B cell (primary cell): Measurements from ENCODE around the gene SETBP1. TPM values are rescaled to one million over a fixed set of nuclear protein-coding genes. Genes with fewer than 3 reads are reported as not detected.
A peak's percentile ranks its signal among the peaks of the same experiment; 100 is the strongest.

Experiments used
- ATAC-seq: fragments of 200-7000 bp; cut with Tn5 transposase; one replicate; pipeline ENCODE4 v1.10.0; 2021; ENCODE audit warnings: low read depth, mild to moderate bottlenecking, moderate number of reproducible peaks, moderate library complexity
- CTCF ChIA-PET: fragments of 350-600 bp; sonication (Branson Sonifier 250); formaldehyde crosslinking; loops from one replicate; lab custom pipeline; 2021; ENCODE audit warnings: antibody characterized with exemption, inconsistent platforms; lab: Charles Lee
- POLR2A ChIA-PET: fragments of 350-600 bp; sonication (Branson Sonifier 250); formaldehyde crosslinking; loops from one replicate; lab custom pipeline; 2021; ENCODE audit warnings: antibody characterized with exemption; lab: Charles Lee
- DNase-seq: peaks from one replicate; pipeline ENCODE4 v3.0.0; 2013
- H2AFZ ChIP-seq: 2 replicates; pipeline ENCODE4 v1.6.1; 2012; ENCODE audit warnings: mild to moderate bottlenecking, low read depth, low read length; ENCODE audit not compliant: insufficient read depth, poor library complexity, severe bottlenecking
- H3K27ac ChIP-seq, 2 donors: 1 replicate in 1 of 2; 2 replicates in 1 of 2; pipeline ENCODE4 v1.5.1; 2012 to 2013; ENCODE audit warnings: low read length in 2 of 2, mild to moderate bottlenecking in 2 of 2, moderate library complexity in 1 of 2
- H3K27me3 ChIP-seq, 4 experiments: fragments of 200-600 bp in 1 of 4; sonication (generic) in 1 of 4; replicated peaks in 1 of 4; 1 replicate in 2 of 4; 2 replicates in 2 of 4; pipeline versions ENCODE4 v1.6.1 to v1.7.0; 2013 to 2016; ENCODE audit warnings: low read length in 3 of 4, mild to moderate bottlenecking in 2 of 4, mixed read lengths in 1 of 4, moderate library complexity in 1 of 4; ENCODE audit not compliant: insufficient read depth in 4 of 4, control insufficient read depth in 3 of 4; ENCODE audit errors: control extremely low read depth in 1 of 4
- H3K36me3 ChIP-seq, 2 experiments: replicated peaks in 1 of 2; 1 replicate in 1 of 2; 2 replicates in 1 of 2; pipeline versions ENCODE4 v1.6.1 to v1.7.1; 2013; ENCODE audit warnings: low read length in 1 of 2; ENCODE audit not compliant: insufficient read depth in 2 of 2, control insufficient read depth in 1 of 2; ENCODE audit errors: control extremely low read depth in 1 of 2, extremely low read depth in 1 of 2
- H3K4me1 ChIP-seq, 2 donors: fragments of 200-600 bp in 1 of 2; sonication (generic) in 1 of 2; 1 replicate in 1 of 2; 2 replicates in 1 of 2; pipeline versions ENCODE4 v1.5.1 to v1.6.1; 2013 to 2017; ENCODE audit warnings: low read length in 2 of 2; ENCODE audit not compliant: control insufficient read depth in 2 of 2, insufficient read depth in 2 of 2
- H3K4me2 ChIP-seq: replicated peaks from 2 replicates; pipeline ENCODE3; 2012; ENCODE audit warnings: mild to moderate bottlenecking, low read depth, low read length; ENCODE audit not compliant: poor library complexity, severe bottlenecking
- H3K4me3 ChIP-seq, 5 experiments: fragments of 200-600 bp in 1 of 5; sonication (generic) in 1 of 5; 1 replicate in 3 of 5; 2 replicates in 2 of 5; pipeline versions ENCODE4 v1.5.1 to v1.7.0; 2011 to 2016; ENCODE audit warnings: low read length in 4 of 5, mild to moderate bottlenecking in 4 of 5, low read depth in 2 of 5, control low read depth in 1 of 5, moderate library complexity in 1 of 5; ENCODE audit not compliant: insufficient read depth in 1 of 5; ENCODE audit errors: control extremely low read depth in 1 of 5, extremely low read depth in 1 of 5
- H3K79me2 ChIP-seq: fragments of 200-600 bp; sonication (generic); one replicate; pipeline ENCODE4 v1.6.0; 2016; ENCODE audit warnings: low read length; ENCODE audit not compliant: control insufficient read depth, insufficient read depth
- H3K9ac ChIP-seq: fragments of 200-600 bp; sonication (generic); 2 replicates; pipeline ENCODE4 v1.6.1; 2017; ENCODE audit warnings: mild to moderate bottlenecking, low read length, moderate library complexity
- H3K9me3 ChIP-seq, 3 donors: one replicate each; pipeline versions ENCODE4 v1.6.1 to v1.7.1; 2013; ENCODE audit warnings: low read length in 2 of 3; ENCODE audit not compliant: control insufficient read depth in 2 of 3, insufficient read depth in 1 of 3; ENCODE audit errors: control extremely low read depth in 1 of 3
- H4K20me1 ChIP-seq: 2 replicates; pipeline ENCODE4 v1.6.0; 2012; ENCODE audit warnings: mild to moderate bottlenecking, low read length; ENCODE audit not compliant: insufficient read depth, control insufficient read depth, poor library complexity, severe bottlenecking
- H3K27ac Mint-ChIP-seq: one replicate; pipeline ENCODE4 v1.8.0; 2021; ENCODE audit warnings: mixed read lengths
- H3K27me3 Mint-ChIP-seq: one replicate; pipeline ENCODE4 v1.8.0; 2021; ENCODE audit warnings: mixed read lengths
- H3K4me1 Mint-ChIP-seq: one replicate; pipeline ENCODE4 v1.8.0; 2021; ENCODE audit warnings: mixed read lengths
- H3K4me3 Mint-ChIP-seq: one replicate; pipeline ENCODE4 v1.8.0; 2021; ENCODE audit warnings: mixed read lengths
- H3K9me3 Mint-ChIP-seq: one replicate; pipeline ENCODE4 v1.8.0; 2022; ENCODE audit warnings: mixed read lengths; ENCODE audit not compliant: insufficient read depth
- EZH2 ChIP-seq: IDR thresholded peaks from 2 replicates; pipeline ENCODE4 v1.6.1; 2012; ENCODE audit warnings: borderline replicate concordance, low read depth, mild to moderate bottlenecking, moderate library complexity, low read length; ENCODE audit not compliant: insufficient read depth, poor library complexity, severe bottlenecking
- WGBS: methylation state at CpG from one replicate; pipeline ENCODE4 v1.1.5; 2013; ENCODE audit warnings: missing lambda C conversion rate; ENCODE audit not compliant: insufficient coverage; 5-methylcytosine and 5-hydroxymethylcytosine counted together
- intact Hi-C: fragments of 100-400 bp; cut with micrococcal nuclease; formaldehyde crosslinking; loops from one replicate; pipeline ENCODE4 v1.10.0; 2022
- polyA plus RNA-seq: library from polyadenylated mRNA; depleted of rRNA; stranded (reverse); fragments of >200 nt; gene quantifications from 2 replicates; pipeline ENCODE4 v1.2.3, GENCODE V29; 2012
- total RNA-seq, 2 donors: library from RNA; stranded (reverse); fragments of 120-200 nt in 1 of 2; gene quantifications; 1 replicate in 1 of 2; 2 replicates in 1 of 2; pipeline versions ENCODE4 v1.2.3 to v1.2.4, GENCODE V29; 2013 to 2022
- TF ChIP-seq, protein P1 (sequence below): fragments of 200-600 bp; IDR thresholded peaks from one replicate; pipeline ENCODE4 v1.8.0; 2022; ENCODE audit warnings: antibody characterized with exemption, mild to moderate bottlenecking

Gene SETBP1
- total and polyA plus RNA-seq, 2 donors (not counting 1 experiment from before 2014, with no cell fraction given) = 15.1 to 129 TPM

GRCh38 chr18:44682201-44682870, 1.6 kb downstream of the SETBP1 start:
- Histone ChIP-seq H3K4me2 (peak overlapping the region; percentile 77), H3K9ac (peak overlapping the region; percentile 71)
- H3K27me3 Mint-ChIP-seq = no peaks in the 10 kb centered on the region

More at GRCh38 chr18:44682201-44682870, 1.6 kb downstream of the SETBP1 start:
- DNase-seq (peak; percentile 49), ATAC-seq (no peak)
- ChIA-PET POLR2A (interaction anchor here (0.6 kb wide), 1 partner anchor 83 kb away, joined by 3 read pairs; no protein-coding TSS in a partner anchor), CTCF (interaction anchor here (0.8 to 1.6 kb wide), 5 partner anchors 13 to 530 kb away, joined by 3 to 8 read pairs (median 4); no protein-coding TSS in a partner anchor)
- Histone ChIP-seq H4K20me1 (peaks cover 26% of the 10 kb centered on the region), H3K9me3 (no peaks in the 10 kb centered on the region), H3K36me3 (no peaks in the 10 kb centered on the region), H3K4me1 (peaks cover 42 to 59% of the 10 kb centered on the region in 2 donors), H3K27ac (peak overlapping the region; percentile 20 to 68), H2AFZ (peak overlapping the region; percentile 26), H3K27me3 (no peaks in the 10 kb centered on the region), H3K79me2 (peaks cover 66% of the 10 kb centered on the region), H3K4me3 (peak overlapping the region in 4 of 5 experiments; percentile 64 to 88 (median 80))
- TF ChIP-seq, protein P1, sequence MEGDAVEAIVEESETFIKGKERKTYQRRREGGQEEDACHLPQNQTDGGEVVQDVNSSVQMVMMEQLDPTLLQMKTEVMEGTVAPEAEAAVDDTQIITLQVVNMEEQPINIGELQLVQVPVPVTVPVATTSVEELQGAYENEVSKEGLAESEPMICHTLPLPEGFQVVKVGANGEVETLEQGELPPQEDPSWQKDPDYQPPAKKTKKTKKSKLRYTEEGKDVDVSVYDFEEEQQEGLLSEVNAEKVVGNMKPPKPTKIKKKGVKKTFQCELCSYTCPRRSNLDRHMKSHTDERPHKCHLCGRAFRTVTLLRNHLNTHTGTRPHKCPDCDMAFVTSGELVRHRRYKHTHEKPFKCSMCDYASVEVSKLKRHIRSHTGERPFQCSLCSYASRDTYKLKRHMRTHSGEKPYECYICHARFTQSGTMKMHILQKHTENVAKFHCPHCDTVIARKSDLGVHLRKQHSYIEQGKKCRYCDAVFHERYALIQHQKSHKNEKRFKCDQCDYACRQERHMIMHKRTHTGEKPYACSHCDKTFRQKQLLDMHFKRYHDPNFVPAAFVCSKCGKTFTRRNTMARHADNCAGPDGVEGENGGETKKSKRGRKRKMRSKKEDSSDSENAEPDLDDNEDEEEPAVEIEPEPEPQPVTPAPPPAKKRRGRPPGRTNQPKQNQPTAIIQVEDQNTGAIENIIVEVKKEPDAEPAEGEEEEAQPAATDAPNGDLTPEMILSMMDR = no peak
- no peak for TF ChIP-seq EZH2
- H3K27ac Mint-ChIP-seq = no peak overlapping the region
- no peaks in the 10 kb centered on the region for H3K9me3 Mint-ChIP-seq
- 48% methylated on average over 4 of the region's 12 CpGs for WGBS
- intact Hi-C loops = loop anchor here (5.0 to 10.0 kb wide), 2 partner anchors 115 to 342 kb away; no protein-coding TSS in a partner anchor
- peaks cover 27% of the 10 kb centered on the region for H3K4me1 Mint-ChIP-seq
- H3K4me3 Mint-ChIP-seq = no peak overlapping the region
